Pancreas (tissue), 10 donors: ENCODE data around the gene APBB1IP. TPM values are rescaled to one million over a fixed set of nuclear protein-coding genes. Genes with fewer than 3 reads are reported as not detected.

Experiments used
- ATAC-seq, 4 donors: fragments of 200-7000 bp; cut with Tn5 transposase; one replicate each; pipeline versions ENCODE4 v1.8.0 to v1.9.1; 2020; ENCODE audit warnings: mild to moderate bottlenecking in 4 of 4, moderate library complexity in 4 of 4
- DNase-seq, 6 donors: peaks; one replicate each; pipeline ENCODE4 v3.0.0-alpha.2; 2020
- FAIRE-seq: peaks from 2 replicates; lab custom pipeline; 2012; peaks lifted over from hg19 to GRCh38; lab: Jason Lieb, UNC
- H3K27ac ChIP-seq, 4 donors: fragments of 200-600 bp; sonication (generic); 1 replicate in 3 of 4; 2 replicates in 1 of 4; pipeline versions ENCODE4 v1.5.0 to v1.8.0; 2020
- H3K27me3 ChIP-seq, 4 donors: fragments of 200-600 bp; one replicate each; pipeline ENCODE4 v1.8.0; 2021
- H3K36me3 ChIP-seq, 3 donors: fragments of 200-600 bp; sonication (generic) in 1 of 3; one replicate each; pipeline versions ENCODE4 v1.5.0 to v1.8.0; 2020 to 2021
- H3K4me1 ChIP-seq, 3 donors: fragments of 200-600 bp; one replicate each; pipeline ENCODE4 v1.8.0; 2021
- H3K4me3 ChIP-seq, 4 donors: fragments of 200-600 bp; sonication (generic) in 2 of 4; one replicate each; pipeline versions ENCODE4 v1.5.0 to v1.8.0; 2020 to 2021
- H3K9me3 ChIP-seq, 4 donors: fragments of 200-600 bp; one replicate each; pipeline ENCODE4 v1.8.0; 2021
- CTCF ChIP-seq, 4 donors: fragments of 200-600 bp; sonication (generic) in 3 of 4; IDR thresholded peaks; one replicate each; pipeline versions ENCODE4 v1.5.0 to v1.8.0; 2021; ENCODE audit warnings: antibody characterized with exemption in 4 of 4
- WGBS, 2 donors: extraction: QIAGEN DNeasy Blood & Tissue Kit; methylation state at CpG; one replicate each; pipeline ENCODE4 v1.1.7; 2013; 5-methylcytosine and 5-hydroxymethylcytosine counted together
- intact Hi-C, 3 donors: fragments of 100-400 bp; cut with DNase I; formaldehyde crosslinking; loops; one replicate each; pipeline versions ENCODE4 v1.11.1 to v1.14.2; 2022
- polyA plus RNA-seq, 2 donors: library from polyadenylated mRNA; stranded (reverse); fragments of 200-250 nt; gene quantifications; one replicate each; pipeline ENCODE4 v1.2.3, GENCODE V29; 2013
- total RNA-seq, 6 donors: library from RNA; stranded (reverse); fragmentation: NEBNext Ultra II Directional in 4 of 6; extraction: Animal tissue kit (Norgen Biotek cat#: 25700) in 4 of 6; gene quantifications; one replicate each; pipeline versions ENCODE4 v1.2.1 to v1.2.4, GENCODE V29; 2021 to 2023
- donor health status: healthy with polysubstance abuse.
- donor health status: DM: no; HTN: no; CAD: no; lungs with moderate emphysema.
- donor health status: DM: no; HTN: no; CAD: no.
- donor health status: control.
- donor health status: control.
- donor health status: Bipolar disorder and iron deficiency.
- donor health status: DM: yes; HTN: yes; CAD: no.
- donor health status: DM: no; HTN: no; CAD: no.
- donor health status: DM: no; HTN: no; CAD: no.
- donor health status: DM: yes; HTN: yes; CAD: no.

Gene APBB1IP
- total and polyA plus RNA-seq, 8 donors = 0.93 to 12.3 (median 2.2) TPM

- TF ChIP-seq CTCF (IDR thresholded peaks at IDR 0.05) = no peak
- no peaks in the 10 kb centered on the region for H3K36me3 ChIP-seq
- no peak for FAIRE-seq
- no peak for ATAC-seq
- no peak for DNase-seq
- no peaks in the 10 kb centered on the region for H3K9me3 ChIP-seq
- no peak overlapping the region for H3K4me3 ChIP-seq
- WGBS, 2 donors = 16 to 21% methylated on average over 11 of the region's 11 CpGs
- no peaks in the 10 kb centered on the region for H3K4me1 ChIP-seq
- intact Hi-C loops = no loop called here
- no peak overlapping the region for H3K27ac ChIP-seq
- no peaks in the 10 kb centered on the region for H3K27me3 ChIP-seq
These were observed 78.5 kb downstream of the APBB1IP start for GRCh38 chr10:26516540-26517101.

GRCh38 chr10:26517141-26517867 lies 79.2 kb downstream of the APBB1IP start:
- Histone ChIP-seq H3K27ac (no peak overlapping the region), H3K4me3 (no peak overlapping the region), H3K27me3 (no peaks in the 10 kb centered on the region), H3K36me3 (no peaks in the 10 kb centered on the region), H3K9me3 (no peaks in the 10 kb centered on the region), H3K4me1 (no peaks in the 10 kb centered on the region)
- FAIRE-seq (no peak), DNase-seq (no peak), ATAC-seq (no peak)
- no peak for TF ChIP-seq CTCF (IDR thresholded peaks at IDR 0.05)
- 62 to 68% methylated on average over 9 of the region's 9 CpGs for WGBS, 2 donors
- intact Hi-C loops = no loop called here

- Histone ChIP-seq H3K4me1 (no peaks in the 10 kb centered on the region), H3K27ac (no peak overlapping the region), H3K4me3 (no peak overlapping the region), H3K9me3 (no peaks in the 10 kb centered on the region), H3K27me3 (no peaks in the 10 kb centered on the region), H3K36me3 (no peaks in the 10 kb centered on the region)
- intact Hi-C loops = no loop called here
- no peak for TF ChIP-seq CTCF (IDR thresholded peaks at IDR 0.05)
- DNase-seq (no peak), FAIRE-seq (no peak), ATAC-seq (no peak)
- 54 to 68% methylated on average over 1 of the region's 1 CpG for WGBS, 2 donors
These were observed 81.7 kb downstream of the APBB1IP start for GRCh38 chr10:26519803-26520202.

GRCh38 chr10:26520575-26520974 lies 82.4 kb downstream of the APBB1IP start:
- H3K36me3 ChIP-seq = no peaks in the 10 kb centered on the region
- H3K27me3 ChIP-seq = no peaks in the 10 kb centered on the region
- no peak overlapping the region for H3K4me3 ChIP-seq
- intact Hi-C loops = no loop called here
- H3K27ac ChIP-seq = no peak overlapping the region
- TF ChIP-seq CTCF (IDR thresholded peaks at IDR 0.05) = no peak
- no peak for ATAC-seq
- H3K4me1 ChIP-seq = no peaks in the 10 kb centered on the region
- no peak for FAIRE-seq
- H3K9me3 ChIP-seq = no peaks in the 10 kb centered on the region
- 59 to 64% methylated on average over 1 of the region's 1 CpG for WGBS, 2 donors
- DNase-seq = no peak
